EL (cell line): ENCODE results near the gene ZNF487.
"Not testable (repeated sequence)": the region's sequence is repeated elsewhere in the genome, so short reads cannot be mapped to it uniquely, and the experiment has no call there.

Source experiments
- DNase-seq: peaks from one replicate; pipeline ENCODE4 v3.0.0-alpha.2; 2016

ZNF487 gene

DNA sequence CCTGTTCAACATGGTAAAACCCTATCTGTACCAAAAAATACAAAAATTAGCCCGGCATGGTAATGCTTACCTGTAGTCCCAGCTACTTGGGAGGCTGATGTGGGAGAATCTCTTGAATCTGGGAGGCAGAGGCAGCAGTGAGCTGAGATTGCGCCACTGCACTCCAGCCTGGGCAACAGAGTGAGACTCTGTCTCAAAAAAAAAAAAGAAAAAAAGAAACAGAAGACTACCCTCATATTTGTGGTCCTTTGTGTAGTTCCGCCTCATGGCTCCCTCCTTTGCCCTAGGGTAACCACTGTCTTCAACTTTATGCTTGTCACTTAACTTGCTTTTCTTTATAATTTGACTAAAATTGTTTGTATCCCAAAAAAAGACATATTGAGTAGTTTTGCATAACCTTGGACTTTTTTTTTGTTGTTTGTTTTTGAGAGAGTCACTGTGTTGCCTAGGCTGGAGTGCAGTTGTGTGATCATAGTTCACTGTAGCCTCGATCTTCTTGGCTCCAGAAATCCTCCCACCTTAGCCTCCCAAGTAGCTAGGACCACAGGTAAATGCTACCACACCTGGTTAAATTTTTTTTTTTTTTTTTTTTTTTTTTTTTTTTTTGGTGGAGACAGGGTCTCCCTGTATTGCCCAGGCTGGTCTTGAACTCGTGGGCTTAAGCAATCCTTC, 3.7 kb downstream of the ZNF487 start:
- DNase-seq = no peak

DNA sequence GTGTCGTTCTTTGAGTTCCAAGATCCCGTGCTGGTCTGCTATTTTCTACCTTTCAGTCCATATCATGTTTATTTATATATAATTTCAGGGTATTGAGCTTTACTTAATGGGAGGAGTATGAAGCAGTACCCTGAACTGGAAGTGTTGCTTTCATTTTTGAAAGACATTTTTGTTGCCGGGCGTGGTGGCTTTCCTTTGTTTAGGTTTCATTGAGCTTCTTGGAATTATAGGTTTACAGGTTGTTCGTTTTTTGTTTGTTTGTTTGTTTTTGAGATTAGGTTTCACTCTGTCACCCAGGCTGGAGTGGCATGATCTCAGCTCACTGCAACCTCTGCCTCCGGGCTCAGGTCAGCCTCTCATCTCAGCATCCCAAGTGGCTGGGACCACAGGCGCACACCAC, 7.4 kb downstream of the ZNF487 start:
- DNase-seq = no peak

DNA sequence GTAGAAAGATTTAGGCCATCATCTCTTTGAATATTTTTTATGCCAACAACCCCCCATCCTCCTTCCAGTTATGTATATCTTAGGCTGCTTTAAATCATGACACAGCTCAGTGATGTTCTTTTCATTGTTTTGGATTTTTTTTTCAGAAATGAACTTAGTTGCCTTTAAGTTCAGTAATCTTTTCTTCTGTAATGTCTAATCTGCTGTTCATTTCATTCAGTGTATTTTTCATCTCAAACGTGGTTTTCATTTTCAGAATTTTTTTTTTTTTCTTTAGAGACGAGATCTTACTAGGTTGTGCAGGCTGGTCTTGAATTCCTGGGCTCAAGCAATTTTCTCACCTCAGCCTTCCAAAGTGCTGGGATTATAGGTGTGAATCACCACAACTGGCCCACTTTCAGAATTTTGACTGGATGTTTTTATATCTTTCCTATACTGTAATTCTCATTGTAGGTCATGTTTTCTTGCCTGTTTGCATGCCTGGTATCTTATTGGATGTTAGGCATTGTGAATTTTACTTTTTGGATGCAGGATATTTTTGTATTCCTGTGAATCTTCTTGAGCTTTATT, 8.1 kb downstream of the ZNF487 start:
- DNase-seq = no peak

DNA sequence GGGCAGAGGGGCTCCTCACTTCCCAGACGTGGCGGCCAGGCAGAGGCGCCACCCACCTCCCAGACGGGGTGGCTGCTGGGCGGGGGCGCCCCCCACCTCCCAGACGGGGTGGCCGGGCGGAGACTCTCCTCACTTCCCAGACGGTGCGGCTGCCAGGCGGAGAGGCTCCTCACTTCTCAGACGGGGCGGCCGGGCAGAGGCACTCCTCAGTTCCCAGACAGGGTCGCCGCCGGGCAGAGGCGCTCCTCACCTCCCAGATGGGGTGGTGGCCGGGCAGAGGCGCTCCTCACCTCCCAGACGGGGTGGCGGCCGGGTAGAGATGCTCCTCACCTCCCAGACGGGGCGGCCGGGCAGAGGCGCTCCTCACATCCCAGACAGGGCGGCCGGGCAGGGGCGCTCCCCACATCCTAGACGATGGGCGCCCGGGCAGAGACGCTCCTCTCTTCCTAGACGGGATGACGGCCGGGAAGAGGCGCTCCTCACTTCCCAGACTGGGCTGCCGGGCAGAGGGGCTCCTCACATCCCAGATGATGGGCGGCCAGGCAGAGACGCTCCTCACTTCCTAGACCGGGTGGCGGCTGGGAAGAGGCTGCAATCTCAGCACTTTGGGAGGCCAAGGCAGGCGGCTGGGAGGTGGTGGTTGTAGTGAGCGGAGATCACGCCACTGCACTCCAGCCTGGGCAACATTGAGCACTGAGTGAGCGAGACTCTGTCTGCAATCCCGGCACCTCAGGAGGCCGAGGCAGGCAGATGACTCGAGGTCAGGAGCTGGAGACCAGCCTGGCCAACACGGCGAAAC, 9.5 kb downstream of the ZNF487 start:
- not testable (repeated sequence) for DNase-seq

DNA sequence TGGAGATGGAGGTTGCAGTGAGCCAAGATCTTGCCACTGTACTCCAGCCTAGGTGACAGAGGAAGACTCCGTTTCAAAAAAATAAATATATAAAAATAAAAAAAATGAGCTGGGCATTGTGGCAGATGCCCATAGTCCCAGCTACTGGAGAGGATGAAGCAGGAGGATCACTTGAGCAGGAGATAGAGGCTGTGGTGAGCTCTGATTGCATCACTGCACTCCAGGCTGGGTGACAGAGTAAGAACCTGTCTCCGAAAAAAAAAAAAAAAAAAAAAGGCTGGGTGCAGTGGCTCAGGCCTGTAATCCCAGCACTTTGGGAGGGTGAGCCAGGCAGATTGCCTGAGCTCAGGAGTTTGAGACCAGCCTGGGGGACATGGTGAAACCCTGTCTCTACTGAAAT, 11.8 kb downstream of the ZNF487 start:
- DNase-seq = no peak

DNA sequence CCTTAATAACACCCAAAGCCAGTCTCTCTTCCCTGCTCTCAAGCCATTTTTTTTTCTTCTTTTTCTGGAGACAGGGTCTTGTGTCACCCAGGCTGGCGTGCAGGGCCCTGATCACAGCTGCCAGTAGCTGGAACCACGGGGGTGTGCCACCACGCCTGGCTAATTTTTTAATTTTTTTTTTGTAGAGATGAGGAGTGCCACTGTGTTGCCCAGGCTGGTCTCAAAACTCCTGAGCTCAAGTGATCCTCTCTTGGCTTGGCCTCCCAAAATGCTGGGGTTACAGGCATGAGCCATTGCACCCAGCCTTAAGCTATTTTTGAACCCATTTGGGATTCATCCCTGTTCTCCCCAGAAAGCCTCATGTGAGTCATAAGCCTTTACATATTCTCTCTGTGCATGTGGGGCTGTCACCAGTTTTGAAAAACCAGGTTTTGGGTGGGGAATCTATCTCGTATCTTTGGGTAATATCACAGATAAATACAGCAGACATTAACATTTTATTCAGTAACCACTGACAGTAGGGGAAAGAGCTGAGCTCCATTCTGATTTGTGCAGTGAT, 15.5 kb downstream of the ZNF487 start:
- no peak for DNase-seq

DNA sequence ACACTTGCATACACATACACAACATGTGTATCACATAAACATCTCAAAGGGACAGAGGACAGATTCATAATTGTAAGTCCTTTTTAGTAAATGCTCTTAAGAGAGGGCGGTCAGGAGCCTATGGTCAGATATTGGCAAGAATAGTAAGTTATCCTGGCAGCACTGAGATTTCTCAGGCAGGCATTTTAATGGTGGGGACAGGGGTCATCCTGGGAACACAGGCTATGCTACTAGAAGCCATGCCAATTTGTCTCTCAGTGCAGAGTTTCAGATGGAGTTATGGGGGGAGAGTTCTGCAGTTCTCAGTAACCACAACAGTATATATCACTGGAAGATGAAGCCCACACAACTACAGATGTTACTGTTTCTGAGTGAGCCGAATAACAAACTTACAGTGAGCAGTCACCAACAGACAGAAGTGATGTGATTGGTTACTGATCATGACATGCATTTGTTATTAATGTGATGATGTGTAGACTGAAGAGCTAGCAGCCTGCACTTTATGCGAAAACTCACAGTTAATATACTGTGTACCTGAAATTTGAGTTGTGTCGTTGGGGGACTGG, 16.4 kb downstream of the ZNF487 start:
- DNase-seq = no peak

DNA sequence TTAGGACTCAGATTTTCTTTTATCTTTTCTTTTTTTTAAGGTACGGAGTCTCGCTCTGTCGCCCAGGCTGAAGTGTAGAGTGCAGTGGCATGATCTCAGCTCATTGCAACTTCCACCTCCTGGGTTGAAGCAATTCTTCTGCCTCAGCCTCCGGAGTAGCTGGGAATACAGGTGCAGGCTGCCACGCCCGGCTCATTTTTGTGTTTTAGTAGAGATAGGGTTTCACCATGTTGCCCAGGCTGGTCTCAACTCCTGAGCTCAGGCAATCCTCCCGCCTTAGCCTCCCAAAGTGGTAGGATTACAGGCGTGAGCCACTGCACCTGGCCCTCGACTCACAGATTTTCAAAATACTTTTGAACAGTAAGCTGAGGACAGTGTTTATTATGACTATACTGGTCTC, 17.1 kb downstream of the ZNF487 start:
- DNase-seq = not testable (repeated sequence)

DNA sequence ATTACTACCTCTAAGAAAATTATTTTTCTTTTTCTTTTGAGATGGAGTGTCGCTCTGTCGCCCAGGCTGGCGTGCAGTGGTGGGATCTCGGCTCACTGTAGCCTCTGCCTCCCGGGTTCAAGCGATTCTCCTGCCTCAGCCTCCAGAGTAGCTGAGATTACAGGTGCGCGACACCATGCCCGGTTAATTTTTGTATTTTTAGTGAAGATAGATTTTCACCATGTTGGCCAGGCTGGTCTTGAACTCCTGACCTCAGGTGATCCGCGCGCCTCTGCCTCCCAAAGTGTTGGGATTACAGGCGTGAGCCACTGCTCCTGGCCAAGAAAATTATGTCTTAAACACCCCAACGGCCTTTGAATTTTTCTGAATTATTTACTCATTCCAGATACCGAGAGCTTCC, 19.6 kb downstream of the ZNF487 start:
- DNase-seq = not testable (repeated sequence)

DNA sequence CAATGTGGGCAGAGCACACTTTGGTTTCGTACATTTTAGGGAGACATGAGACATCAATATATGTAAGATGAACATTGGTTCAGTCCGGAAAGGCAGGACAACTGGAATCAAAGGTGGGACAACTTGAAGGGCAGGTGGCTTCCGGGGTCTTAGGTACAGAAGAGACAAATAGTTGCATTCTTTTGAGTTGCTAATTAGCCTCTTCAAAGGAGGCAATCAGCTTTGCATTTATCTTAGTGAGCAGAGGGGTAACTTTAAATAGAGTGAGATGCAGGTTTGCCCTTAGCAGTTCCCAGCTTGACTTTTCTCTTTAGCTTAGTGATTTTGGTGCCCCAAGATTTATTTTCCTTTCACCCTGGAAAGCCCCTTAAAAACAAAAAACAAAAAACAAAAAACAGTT, 21.3 kb downstream of the ZNF487 start:
- no peak for DNase-seq

DNA sequence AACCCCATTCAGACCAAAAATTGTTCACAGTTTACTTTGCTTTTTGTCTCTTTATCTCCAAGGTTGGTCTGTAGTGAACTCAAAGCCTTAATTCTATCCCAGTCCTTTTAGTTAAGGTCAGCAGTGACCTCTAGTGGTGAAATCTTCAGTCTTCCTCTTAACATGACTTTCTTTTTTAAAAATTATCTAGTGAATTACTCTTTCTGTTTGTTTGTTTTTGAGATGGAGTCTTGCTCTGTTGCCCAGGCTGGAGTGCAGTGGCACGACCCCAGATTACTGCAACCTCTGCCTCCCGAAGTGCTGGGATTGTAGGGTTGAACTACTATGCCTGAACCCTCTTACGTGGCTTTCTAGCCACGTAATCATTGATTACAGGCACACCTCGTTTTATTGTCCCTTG, 25.0 kb downstream of the ZNF487 start:
- DNase-seq = peak; percentile 72

DNA sequence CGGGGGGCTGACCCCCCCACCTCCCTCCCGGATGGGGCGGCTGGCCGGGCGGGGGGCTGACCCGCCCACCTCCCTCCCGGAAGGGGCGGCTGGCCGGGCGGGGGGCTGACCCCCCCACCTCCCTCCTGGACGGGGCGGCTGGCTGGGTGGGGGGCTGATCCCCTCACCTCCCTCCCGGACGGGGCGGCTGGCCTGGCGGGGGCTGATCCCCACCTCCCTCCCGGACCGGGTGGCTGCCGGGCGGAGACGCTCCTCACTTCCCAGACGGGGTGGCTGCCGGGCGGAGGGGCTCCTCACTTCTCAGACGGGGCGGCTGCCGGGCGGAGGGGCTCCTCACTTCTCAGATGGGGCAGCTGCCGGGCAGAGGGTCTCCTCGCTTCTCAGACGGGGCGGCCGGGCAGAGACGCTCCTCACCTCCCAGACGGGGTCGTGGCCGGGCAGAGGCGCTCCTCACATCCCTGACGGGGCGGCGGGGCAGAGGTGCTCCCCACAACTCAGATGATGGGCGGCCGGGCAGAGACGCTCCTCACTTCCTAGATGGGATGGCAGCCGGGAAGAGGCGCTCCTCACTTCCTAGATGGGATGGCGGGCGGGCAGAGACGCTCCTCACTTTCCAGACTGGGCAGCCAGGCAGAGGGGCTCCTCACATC, 28.3 kb downstream of the ZNF487 start:
- DNase-seq = not testable (repeated sequence)

DNA sequence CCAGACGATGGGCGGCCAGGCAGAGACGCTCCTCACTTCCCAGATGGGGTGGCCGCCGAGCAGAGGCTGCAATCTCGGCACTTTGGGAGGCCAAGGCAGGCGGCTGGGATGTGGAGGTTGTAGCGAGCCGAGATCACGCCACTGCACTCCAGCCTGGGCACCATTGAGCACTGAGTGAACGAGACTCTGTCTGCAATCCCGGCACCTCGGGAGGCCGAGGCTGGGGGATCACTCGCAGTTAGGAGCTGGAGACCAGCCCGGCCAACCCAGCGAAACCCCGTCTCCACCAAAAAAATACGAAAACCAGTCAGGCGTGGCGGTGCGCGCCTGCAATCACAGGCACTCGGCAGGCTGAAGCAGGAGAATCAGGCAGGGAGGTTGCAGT, 28.8 kb downstream of the ZNF487 start:
- not testable (repeated sequence) for DNase-seq

DNA sequence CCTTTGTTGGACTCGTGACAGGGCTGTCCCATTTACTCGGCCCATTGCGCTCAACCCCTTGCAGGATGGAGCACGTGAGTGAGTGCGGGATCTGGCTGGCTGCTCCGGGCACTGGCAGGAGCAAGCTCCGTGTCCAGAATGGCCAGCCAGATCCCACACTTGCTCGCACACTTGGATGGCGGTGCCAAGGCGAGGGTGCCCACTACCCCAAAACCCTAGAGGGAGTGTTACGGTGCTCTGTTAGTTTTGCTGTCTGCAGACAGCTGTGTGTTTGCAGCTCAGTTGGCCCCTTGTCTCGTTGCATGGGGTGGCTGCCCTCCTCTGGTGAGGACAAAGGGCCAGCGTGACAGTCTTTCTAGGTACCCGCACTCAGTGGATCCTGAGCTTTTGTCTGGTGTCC, 34.2 kb downstream of the ZNF487 start:
- DNase-seq = no peak

DNA sequence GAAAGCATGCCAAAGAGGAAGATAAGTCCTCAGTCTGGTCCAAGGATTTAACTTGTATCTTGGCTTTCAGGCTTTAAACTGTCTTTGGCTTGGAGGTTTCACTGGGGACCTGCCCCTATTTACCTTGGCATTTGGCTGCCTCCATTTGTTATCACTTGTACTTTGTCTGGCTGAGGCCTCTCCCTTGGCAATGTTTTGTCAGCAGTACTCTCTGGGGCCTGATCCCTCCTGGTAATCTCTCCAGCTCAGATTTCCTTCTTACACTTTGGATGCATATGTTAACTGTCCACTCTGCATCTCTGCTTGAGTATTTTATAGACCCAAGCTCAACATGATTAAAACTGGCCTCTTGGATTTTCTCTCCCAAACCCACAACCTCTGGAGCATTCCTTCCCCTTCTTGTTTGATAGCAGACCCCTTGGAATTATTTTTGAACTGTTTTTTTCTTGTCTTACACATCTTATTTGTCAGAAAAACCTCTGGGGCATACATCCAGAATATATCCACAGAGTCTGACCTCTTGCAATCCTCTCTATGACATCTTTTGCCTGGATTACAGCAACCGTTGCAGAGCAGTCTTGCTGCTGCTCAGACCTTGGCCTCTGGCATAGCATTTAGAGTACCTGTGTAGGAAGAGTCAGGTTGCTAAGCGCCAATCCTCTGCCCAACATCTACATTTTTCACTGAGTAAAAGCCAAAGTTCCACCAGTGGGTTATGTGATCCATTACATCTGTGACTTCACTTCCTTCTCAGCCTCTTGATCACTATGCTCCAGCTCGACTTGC, 35.2 kb downstream of the ZNF487 start:
- DNase-seq = no peak

DNA sequence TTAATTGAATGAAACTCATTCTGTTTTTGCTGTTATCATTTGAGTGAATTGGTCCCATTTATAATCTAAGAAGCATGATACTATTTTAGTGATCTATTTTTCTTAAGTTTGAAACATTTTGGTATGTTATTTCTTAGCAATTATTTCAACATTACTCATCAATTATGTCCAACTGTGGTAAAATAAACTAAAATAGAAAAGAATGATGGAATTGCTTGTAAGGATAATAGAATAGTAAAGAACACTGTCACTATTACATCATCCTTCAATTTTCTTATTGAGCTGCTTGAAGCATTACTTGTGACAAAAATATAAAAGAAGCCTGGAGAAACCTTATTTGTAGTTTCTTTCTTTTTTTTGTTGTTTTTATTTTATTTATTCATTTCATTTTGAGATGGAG, 42.4 kb downstream of the ZNF487 start:
- peak; percentile 27 for DNase-seq

DNA sequence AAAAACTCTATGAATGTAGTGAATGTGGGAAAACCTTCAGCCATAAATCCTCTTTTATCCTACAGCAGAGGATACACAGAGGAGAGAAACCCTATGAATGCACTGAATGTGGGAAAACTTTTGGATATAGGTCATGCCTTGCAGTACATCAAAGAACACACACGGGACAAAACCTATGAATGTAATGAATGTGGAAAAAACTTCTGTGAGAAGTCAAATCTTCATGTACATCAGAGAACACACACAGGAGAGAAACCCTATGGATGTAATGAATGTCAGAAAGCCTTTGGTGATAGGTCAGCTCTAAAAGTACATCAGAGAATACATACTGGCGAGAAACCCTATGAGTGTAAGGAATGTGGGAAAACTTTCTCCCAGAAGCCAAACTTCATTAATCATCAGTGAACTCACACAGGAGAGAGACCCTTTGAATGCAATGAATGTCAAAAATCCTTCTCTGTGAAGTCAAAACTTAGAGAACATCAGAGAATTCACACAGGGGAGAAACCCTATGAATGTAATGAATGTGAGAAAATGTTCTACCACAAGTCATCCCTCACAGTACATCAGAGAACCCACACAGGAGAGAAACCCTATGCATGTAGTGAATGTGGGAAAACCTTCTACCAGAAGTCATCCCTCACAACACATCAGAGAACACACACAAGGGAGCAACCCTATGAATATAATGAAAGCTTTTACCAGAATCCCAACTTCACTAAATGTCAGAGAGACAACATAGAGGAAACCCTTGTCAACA, 45.6 kb downstream of the ZNF487 start:
- DNase-seq = no peak

DNA sequence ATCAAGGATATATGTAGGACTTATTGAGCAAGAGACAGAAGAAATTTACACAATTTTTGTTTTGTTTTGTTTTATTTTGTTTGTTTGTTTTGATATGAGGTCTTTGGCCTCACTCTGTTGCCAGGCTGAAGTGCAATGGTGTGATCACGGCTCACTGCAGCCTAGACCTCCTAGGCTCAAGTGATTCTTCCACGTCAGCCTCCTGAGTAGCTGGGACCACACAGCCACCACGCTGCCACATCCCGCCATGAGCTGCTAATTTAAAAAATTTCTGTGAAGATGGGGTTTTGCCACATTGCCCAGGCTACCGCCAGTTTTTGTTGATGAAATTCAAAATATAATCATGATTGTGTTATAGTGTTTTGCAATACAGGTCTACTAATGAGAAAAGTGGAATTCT, 54.9 kb downstream of the ZNF487 start:
- no peak for DNase-seq

DNA sequence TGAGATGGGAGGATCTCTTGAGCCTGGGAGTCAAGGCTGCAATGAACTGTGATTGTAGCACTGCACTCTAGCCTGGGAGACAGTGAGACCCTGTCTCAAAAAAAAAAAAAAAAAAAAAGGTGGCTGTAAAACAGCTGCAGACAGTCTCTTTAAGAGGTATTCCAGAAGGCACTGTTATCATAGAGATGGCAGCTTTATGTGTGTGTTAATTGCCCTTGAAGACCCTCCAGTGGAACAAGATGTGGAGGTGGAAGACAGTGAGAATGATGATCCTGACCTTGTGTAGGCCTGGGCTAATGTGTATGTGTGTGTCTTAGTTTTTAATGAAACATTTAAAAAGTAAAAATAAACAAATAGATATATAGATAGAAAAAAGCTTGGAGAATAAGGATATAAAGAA, 66.0 kb downstream of the ZNF487 start:
- no peak for DNase-seq

DNA sequence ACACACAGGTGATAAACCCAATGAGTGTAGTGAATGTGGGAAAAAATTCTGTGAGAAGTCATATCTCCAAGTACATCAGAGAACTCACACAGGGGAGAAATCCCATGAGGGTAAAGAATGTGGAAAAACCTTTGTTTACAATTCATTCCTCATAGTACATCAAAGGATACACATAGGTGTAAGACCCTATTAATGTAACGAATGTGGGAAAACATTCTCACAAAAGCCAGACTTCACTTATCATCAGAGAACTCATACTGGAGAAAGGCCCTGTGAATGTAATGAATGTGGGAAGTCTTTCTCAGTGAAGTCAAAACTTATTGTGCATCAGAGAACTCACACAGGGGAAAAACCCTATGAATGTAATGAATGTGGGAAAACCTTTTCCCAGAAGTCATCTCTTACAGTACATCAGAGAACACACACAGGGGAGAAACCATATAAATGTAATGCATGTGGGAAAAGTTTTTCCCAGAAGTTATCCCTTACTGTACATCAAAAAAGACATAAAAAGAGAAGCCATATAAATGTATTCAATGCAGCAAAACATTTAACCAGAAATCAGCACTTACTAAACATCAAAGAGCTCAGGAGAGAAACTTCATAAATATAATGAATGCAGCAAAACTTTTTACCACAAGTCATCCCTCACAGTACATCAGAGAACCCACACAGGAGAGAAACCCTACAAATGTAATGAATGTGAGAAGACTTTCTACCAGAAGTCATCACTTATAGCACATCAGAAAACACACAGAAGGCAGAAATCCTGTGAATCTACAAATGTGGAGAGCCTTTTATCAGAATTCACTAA, 87.7 kb downstream of the ZNF487 start:
- no peak for DNase-seq
